ENCODE data around the gene CAMTA1. TPM values are rescaled to one million over a fixed set of nuclear protein-coding genes. Genes with fewer than 3 reads are reported as not detected.

The CAMTA1 gene
- total RNA-seq, 1 experiment from 2014 or later, result 69.5 TPM

- no peak for ATAC-seq
Observed at GRCh38 chr1:7386226-7387052, 601.2 kb downstream of the CAMTA1 start.

More at GRCh38 chr1:7386226-7387052, 601.2 kb downstream of the CAMTA1 start:
- Histone ChIP-seq H3K79me2 (ENCODE audit: insufficient read depth, low read length) (no peaks in the 10 kb centered on the region), H3K27me3 (ENCODE audit: insufficient read depth, low read length) (no peaks in the 10 kb centered on the region), H3K4me1 (ENCODE audit: control insufficient read depth in 1 of 2, insufficient read depth in 2 of 2, low read length in 2 of 2) (peaks cover 8 to 11% of the 10 kb centered on the region in 2 experiments; a peak in 2 of 4 replicates), H3K9me2 (ENCODE audit: insufficient read depth) (no peaks in the 10 kb centered on the region), H3K9ac (ENCODE audit: low read length) (no peak overlapping the region), H3K4me3 (replicated peaks in 1 of 2; ENCODE audit: low read depth in 1 of 2, low read length in 2 of 2) (no peak overlapping the region), H3K9me3 (ENCODE audit: control insufficient read depth in 1 of 2, insufficient read depth in 1 of 2, low read depth in 1 of 2, low read length in 2 of 2) (no peaks in the 10 kb centered on the region), H2AFZ (ENCODE audit: low read depth, low read length, poor library complexity, severe bottlenecking) (no peak overlapping the region), H3K36me3 (ENCODE audit: control insufficient read depth in 1 of 2, insufficient read depth in 2 of 2, low read length in 2 of 2) (no peaks in the 10 kb centered on the region), H4K20me1 (ENCODE audit: insufficient read depth) (no peaks in the 10 kb centered on the region), H3K27ac (ENCODE audit: low read depth, low read length) (no peak overlapping the region), H3K4me2 (ENCODE audit: low read length) (no peak overlapping the region)
- TF ChIP-seq EGR1 (IDR thresholded peaks at IDR 0.05; ENCODE audit: low read depth) (no peak), MAX (IDR thresholded peaks at IDR 0.05) (no peak), ZNF274 (IDR thresholded peaks at IDR 0.05; ENCODE audit: low read depth, low read length) (no peak), SP1 (IDR thresholded peaks at IDR 0.05; ENCODE audit: low read depth) (no peak), CBX3 (IDR thresholded peaks at IDR 0.05; ENCODE audit: low read depth) (no peak), ATF3 (IDR thresholded peaks at IDR 0.05) (no peak), CEBPB (IDR thresholded peaks at IDR 0.05; ENCODE audit: low read depth) (no peak), POLR2A (IDR thresholded peaks at IDR 0.05; ENCODE audit: borderline replicate concordance, extremely low read depth, insufficient read depth, insufficient read length) (no peak), ZFX (IDR thresholded peaks at IDR 0.05) (no peak), SIN3A (IDR thresholded peaks at IDR 0.05; ENCODE audit: low read depth) (no peak), ZBTB33 (IDR thresholded peaks at IDR 0.05; ENCODE audit: extremely low read depth, insufficient replicate concordance, low read length) (no peak), CTCF (IDR thresholded peaks at IDR 0.05 in 2 of 3, conservative IDR thresholded peaks at IDR 0.05 in 1 of 3; ENCODE audit: borderline replicate concordance in 1 of 3, insufficient read depth in 1 of 3, low read depth in 2 of 3, low read length in 2 of 3) (no peak), RAD21 (IDR thresholded peaks at IDR 0.05; ENCODE audit: low read depth) (no peak), JUND (IDR thresholded peaks at IDR 0.05) (no peak), TCF7L2 (IDR thresholded peaks at IDR 0.05; ENCODE audit: borderline replicate concordance, extremely low read depth, insufficient read depth, insufficient read length) (no peak), YY1 (IDR thresholded peaks at IDR 0.05; ENCODE audit: extremely low read depth, insufficient replicate concordance, low read depth, low read length) (no peak)
- BruUV-seq (replicated peaks), result no TSS peak
- no peak for DNase-seq (ENCODE audit: low read depth, low spot score)
- intact Hi-C loops (cut with micrococcal nuclease), result no loop called here
- ChIA-PET POLR2A (no interaction called here), CTCF (no interaction called here), RAD21 (ENCODE audit: low non-redundant PET in 1 of 2, low total read pairs in 2 of 2, uncharacterized antibody in 2 of 2, unreplicated experiment in 2 of 2) (no interaction called here)

Measured in HCT116 (cell line).